Measurements from ENCODE around the gene CORO2B. TPM values are rescaled to one million over a fixed set of nuclear protein-coding genes. Genes with fewer than 3 reads are reported as not detected.

CORO2B gene
- total RNA-seq, 1 experiment from 2014 or later = 0.17 TPM

DNA sequence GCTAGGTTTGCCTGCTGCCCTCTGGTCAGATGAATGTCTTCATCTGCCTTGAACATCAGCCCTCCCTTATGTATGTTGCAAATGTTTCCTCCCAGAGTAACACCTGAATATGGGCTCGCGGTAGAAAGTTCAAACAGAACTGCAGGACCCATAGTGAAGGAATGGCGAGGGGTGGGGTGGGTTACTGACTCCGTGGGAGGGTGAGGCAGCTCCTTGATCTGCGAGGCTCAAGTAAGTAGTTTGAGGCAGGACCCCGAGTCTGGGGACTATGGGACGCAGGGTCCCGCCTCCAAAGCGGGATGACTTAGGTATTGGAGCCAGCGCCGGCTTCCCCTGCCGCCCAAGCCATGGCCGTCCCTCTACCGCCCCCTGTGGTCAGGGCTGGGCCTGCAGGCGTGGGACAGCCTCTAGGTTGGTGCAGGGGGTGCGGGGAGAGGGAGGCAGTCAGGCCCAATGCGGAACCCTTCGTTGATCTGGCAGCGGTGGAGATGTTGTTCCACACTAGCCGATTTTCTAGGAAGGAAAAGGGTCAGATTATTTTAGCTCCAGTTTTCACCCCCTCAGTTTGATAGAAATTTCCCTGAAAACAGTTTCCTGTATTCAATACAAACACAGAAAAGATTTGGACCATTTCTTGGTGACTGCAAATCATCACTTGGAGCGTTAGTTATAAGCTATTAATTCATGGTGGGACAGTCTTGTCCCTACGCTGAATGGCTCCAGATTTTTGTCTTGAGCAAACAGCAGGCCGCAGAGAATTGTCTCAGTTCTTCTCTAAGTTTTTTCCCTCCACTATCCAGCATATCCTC lies 72.3 kb downstream of the CORO2B start:
- in situ Hi-C loops (cut with HindIII; ENCODE audit: low pct_unique_long_range_greater_than_20kb, low sequenced_read_pairs) = no loop called here
- no peak for DNase-seq (ENCODE audit: low read depth)

DNA sequence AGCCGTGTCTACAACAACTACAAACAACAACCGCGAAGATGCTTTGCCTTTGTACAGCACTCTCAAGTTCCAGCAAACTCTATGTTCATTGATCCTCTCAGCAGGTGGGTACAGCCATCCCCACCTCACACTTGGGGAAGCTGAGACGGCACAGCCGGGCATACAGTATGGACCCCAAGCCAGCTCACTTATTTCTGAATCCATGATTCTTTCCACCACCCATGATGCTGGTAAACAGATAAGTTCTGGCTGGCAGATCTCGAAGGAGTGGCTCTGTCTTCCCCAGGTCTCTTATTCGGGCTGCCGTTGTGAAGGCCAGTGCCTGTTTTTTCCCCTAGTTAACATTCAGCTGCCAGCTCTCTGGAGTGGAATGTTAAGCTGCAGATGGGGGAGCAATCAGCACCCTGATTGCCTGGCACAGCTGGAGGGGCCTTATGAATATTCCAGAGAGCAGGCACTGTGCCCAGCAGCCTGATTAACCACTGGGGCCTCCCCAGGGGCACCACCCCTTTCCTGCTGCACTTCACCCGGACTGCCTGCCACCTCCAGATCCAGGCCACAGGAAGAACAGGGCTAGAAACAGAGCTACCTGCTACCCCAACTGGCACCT lies 73.2 kb downstream of the CORO2B start:
- no peak for DNase-seq (ENCODE audit: low read depth)
- in situ Hi-C loops (cut with HindIII; ENCODE audit: low pct_unique_long_range_greater_than_20kb, low sequenced_read_pairs) = no loop called here

DNA sequence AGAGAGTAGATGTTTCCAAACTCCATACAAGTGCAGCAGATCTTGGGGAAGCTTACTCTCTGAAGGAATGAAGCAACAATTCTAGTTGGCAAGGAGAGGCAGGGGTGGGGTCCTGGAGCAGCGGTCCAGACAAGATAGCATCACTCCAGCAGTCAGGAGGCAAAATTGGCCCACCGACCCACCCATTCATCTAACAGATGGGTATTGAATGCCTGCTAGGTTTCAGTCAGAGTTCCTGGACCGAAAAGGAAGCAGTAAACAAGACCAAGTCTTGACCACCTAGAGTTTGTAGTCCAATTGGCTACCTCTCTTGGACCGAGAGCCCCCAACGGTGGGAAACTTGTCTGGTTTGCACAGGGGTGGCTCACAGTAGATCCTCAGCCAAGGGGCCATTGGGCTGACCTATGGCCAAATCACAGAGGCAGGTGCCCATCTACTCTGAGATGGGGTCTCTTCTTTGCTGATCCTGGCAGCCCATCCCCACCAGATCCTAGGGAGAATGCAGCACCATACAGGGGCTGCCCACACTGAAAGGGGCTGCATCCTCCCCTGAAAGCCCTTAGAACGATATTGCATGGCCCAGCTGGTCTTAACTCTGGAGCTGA lies 74.3 kb downstream of the CORO2B start:
- DNase-seq (ENCODE audit: low read depth) = no peak
- in situ Hi-C loops (cut with HindIII; ENCODE audit: low pct_unique_long_range_greater_than_20kb, low sequenced_read_pairs) = no loop called here

DNA sequence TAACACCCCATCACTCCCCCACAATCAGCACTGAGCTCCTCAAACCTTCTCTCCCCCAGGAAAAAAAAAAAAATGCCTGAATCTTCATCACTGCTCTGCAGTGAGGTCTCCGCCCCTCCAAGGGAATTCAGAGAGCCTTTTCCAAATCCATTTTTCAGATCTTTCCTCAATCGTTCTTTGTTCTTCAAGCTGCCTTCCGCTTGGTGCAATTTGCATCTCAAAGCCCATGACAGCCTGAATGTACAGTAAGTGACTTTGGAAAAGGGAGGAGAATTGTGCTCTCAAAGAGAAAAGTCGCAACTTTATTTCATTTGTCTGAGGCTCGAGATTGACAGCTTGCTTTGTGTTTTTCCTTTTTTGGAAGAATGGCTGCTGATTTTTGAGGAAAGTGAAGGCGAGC lies 75.0 kb downstream of the CORO2B start:
- DNase-seq (ENCODE audit: low read depth) = no peak
- in situ Hi-C loops (cut with HindIII; ENCODE audit: low pct_unique_long_range_greater_than_20kb, low sequenced_read_pairs) = no loop called here

DNA sequence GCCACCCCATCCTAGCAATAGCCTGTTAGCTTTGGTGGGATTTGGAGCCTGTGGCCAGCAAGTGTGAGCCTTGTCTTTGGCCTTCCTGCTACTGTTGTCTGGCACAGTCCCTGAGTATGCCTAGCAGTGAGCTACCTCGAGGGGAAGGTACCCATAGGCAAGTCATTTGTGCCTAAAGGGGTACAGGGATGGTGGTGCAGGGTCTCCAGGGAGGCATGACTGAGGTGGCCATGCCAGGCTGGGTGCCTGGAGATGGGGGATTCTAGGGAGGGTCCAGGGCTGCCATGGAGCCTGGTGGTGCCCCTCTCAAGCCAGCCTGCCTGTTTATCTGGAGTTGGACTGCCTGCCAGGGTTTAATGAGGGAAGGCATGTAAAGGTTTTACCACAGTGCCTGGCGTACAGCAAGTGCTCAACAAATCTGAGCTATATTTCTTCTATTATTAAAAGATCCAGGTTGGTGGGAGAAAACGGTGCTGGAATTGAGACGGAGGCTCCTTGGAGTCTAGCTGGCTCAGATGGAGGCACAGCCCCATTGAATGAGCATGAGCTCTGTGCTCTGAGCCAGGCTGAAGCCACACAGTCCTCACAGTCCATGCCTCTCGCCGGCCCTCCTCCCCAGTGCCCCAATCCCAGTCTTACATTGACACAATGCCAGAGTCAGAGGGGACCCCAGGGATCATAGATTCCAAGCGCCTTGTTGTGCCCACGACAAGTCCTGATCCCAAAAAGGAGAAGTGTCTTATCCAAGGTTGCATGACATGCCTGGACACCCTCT lies 76.2 kb downstream of the CORO2B start:
- in situ Hi-C loops (cut with HindIII; ENCODE audit: low pct_unique_long_range_greater_than_20kb, low sequenced_read_pairs) = no loop called here
- DNase-seq (ENCODE audit: low read depth) = no peak

DNA sequence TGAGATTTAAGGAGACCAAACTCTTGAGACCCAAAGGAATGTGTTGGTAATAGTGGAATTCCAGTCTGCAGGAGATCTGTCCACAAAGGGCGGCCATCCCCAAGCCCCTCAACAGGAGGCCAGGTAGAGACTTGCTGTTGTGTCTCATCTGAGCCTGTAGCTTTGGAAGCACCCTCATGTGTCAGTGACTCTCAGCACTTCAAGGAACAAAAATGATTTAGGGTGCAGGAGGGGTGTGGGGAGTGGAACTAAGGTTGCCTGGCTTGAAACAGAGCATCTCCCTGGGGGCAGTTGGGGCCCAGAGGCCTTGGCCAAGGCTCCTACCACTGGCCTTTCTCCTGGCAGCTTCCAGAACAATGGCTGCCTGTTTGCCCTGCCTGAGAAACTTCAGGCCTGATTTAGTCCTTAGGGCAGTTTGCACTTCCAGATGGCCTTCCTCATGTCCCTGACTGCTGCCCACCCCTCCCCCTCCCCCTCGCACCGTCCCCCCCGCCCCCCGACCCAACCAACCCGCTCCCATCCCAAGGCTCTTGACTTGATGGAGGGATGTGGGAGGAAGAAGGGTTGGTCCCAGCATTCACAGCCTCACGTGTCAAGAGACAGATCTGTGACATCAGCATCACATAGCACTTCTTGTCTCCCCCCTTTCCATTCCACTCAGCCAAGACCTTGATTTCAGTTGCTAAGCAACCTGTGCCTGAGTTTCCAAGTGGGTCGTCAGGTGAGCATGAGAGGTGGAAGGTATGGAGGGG lies 77.1 kb downstream of the CORO2B start:
- in situ Hi-C loops (cut with HindIII; ENCODE audit: low pct_unique_long_range_greater_than_20kb, low sequenced_read_pairs) = no loop called here
- no peak for DNase-seq (ENCODE audit: low read depth)

DNA sequence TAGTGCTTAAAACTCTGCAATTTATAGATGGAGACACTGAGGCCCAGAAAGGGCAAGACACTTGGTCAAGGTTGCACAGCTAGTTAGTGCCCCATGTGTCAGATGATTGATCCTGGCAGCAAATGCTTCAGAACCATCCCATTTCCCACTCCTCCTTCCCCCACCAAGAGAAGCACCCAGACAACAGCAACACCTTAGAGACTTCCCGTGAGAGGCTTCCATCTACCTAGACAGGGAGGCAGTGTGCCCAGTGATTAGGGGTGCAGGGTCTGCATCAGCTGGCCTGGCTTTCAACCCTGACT lies 77.6 kb downstream of the CORO2B start:
- no peak for DNase-seq (ENCODE audit: low read depth)
- in situ Hi-C loops (cut with HindIII; ENCODE audit: low pct_unique_long_range_greater_than_20kb, low sequenced_read_pairs) = no loop called here

DNA sequence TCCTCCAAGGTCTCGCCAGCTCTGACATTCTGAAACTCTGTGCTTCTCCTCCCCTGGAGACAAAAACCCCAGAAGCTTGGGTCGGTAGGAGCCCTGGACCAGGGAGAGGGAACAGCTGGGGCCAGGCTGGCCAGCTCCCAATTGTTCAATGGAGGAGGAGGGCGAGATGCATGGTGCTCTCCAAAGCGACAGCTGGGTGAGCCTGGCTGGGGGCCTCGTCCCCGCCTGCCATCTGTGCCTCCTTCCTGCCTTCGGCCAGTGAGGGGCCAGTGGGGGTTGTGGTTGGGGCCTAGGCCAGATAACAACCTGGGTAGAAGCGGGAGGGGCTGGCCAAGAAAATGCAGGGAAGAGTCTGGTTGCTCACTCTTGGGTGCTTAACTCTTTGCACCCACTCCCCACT lies 79.4 kb downstream of the CORO2B start:
- in situ Hi-C loops (cut with HindIII; ENCODE audit: low pct_unique_long_range_greater_than_20kb, low sequenced_read_pairs) = no loop called here
- no peak for DNase-seq (ENCODE audit: low read depth)

DNA sequence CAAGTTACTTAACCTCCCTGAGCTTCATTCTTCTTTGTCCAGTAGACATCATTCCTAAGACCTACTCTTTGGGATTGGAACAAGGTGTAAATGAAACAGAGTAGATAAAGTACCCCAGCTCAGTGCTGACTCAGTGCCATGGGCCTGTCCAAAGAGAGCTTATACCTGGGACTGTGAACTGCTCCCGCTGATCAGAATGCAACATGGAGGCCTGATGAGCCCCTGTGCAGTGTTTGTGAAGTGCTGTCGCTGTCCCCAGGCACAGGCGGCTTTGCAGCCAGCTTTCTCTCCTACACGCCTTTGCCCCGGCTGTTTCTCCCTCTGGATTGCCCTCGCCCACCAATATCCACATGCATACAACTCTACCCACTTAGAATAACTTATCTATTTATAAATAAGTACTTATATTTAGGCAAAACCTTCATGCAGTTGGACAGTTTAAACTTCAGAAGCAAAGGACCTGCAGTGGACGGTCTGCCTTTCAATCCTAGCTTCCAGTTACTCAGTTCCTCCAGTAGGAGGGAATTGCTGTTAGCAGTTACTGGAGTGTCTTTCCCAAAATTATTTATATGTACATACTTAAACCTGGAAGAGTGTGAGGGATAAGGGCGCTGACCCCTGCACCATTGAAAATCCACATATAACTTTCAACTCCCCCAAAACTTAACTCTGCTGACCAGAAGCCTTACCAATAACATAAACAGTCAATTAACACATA lies 80.0 kb downstream of the CORO2B start:
- DNase-seq (ENCODE audit: low read depth) = no peak
- in situ Hi-C loops (cut with HindIII; ENCODE audit: low pct_unique_long_range_greater_than_20kb, low sequenced_read_pairs) = no loop called here

DNA sequence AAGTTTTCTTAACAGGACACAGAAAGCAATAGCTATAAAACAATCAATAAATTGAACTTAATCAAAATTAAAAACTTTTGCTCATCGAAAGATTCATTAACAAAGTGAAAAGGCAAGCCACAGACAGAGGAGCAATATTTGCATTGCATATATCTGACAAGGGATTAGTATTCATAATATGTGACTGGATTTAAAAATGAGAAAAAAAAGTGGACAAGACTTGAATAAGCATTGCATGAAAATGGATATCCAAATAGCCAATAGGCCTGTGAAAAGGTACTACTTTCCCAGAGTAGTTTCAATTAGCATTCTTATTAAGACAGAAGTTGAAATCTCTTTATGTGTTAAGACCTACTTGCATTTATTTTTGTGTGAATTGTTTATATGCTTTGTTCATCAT lies 84.7 kb downstream of the CORO2B start:
- in situ Hi-C loops (cut with HindIII; ENCODE audit: low pct_unique_long_range_greater_than_20kb, low sequenced_read_pairs) = no loop called here
- no peak for DNase-seq (ENCODE audit: low read depth)

DNA sequence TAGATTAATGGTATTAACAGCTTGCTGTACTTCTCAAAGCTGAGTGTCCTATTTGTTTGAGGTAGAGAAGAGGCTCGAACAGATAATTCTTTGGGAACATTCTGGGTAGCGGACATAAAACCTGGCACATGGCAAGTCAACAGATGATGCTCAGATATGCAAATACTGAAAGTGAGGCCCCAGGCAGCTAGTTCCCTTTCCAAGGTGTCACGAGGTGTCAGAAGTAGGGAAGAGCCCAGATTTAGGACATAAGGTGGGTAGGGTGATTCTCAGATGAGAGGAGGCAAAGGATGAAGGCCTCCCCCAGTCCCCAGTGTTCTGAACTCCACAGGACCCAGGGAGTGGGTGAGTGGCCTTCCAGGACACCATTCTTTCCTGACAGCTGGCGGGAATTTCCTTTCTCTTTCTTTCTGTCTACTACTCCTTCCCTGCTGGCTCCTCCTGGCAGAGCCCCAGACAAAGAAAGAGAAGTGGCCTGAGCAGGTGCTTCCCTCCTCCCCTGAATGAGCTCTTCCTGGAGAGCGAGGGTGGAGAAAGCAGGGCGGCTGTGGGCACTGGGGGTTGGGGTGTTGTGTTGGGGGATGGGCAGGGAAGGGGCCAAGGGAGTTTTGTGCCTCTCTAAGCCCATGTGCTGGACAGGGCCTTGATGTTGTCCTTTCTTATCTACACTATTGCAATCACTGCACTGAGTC lies 87.5 kb downstream of the CORO2B start:
- no peak for DNase-seq (ENCODE audit: low read depth)
- in situ Hi-C loops (cut with HindIII; ENCODE audit: low pct_unique_long_range_greater_than_20kb, low sequenced_read_pairs) = no loop called here

DNA sequence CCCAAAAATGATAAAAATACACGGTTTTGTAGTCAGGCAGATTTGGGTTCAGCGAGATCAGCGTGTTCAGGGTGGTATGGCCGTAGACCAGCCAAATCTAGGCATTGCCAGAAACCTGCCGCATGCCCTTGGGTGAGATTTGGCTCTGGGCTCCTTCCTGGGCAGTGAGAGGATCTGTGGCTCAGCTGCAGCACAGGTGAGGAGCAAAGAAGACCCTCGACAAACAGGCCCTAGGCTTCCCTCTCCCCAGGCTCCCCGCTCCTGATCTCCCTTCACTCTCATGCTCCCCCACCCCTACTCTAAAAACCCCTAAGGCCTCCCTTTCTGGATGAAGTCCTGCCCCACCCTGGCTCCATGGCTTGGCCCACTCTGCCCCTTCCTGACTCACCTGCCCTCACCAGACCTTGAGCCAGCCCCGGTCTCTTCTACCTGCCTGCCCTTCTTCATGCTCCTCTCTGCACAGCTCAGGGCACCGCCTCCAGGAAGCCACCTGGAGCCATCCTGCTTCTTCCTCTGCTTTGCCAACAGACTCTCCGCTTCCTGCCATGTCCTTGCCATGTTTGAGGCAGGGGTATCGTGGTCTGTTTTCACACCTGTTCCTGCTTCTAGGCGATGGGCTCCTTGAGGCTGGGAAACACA lies 88.1 kb downstream of the CORO2B start:
- no peak for DNase-seq (ENCODE audit: low read depth)
- in situ Hi-C loops (cut with HindIII; ENCODE audit: low pct_unique_long_range_greater_than_20kb, low sequenced_read_pairs) = no loop called here

DNA sequence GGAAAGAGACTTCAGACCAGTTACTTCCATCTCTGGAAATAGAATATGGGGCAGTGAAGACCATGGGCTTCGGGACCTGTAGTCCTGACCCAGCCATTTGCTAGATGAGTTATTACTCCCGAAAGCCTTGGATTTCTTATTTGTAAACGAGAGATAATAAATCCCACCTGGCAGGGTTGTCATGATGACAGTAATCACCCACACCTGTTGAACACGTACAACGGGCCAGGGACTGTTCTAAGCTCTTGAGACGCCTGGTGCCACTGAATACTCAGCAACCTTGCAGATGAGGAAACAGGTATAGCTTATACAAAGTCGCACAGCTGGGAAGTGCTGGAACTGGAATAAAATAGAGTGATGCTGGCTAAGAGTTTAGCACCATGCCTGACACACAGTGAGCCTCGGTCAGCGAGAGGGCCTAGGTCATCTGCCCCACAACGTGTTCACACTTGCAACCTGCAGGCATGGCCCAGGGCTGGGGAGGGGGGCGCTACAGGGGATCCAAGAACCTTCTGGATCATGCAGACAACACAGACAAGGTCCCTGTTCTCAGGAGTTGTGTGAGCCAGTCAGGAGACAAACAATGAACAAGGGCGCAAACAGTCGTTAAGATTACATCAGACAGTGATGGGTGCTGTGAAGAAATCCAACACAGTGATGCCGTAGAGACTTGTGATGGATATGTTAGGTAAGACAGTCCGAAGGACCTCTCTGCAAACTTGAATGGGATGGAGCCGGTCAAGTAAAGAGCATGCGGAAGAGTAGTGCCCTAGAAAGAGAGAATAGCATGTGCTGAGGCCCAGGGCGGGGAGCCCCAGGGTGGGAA lies 89.2 kb downstream of the CORO2B start:
- DNase-seq (ENCODE audit: low read depth) = no peak
- in situ Hi-C loops (cut with HindIII; ENCODE audit: low pct_unique_long_range_greater_than_20kb, low sequenced_read_pairs) = no loop called here

DNA sequence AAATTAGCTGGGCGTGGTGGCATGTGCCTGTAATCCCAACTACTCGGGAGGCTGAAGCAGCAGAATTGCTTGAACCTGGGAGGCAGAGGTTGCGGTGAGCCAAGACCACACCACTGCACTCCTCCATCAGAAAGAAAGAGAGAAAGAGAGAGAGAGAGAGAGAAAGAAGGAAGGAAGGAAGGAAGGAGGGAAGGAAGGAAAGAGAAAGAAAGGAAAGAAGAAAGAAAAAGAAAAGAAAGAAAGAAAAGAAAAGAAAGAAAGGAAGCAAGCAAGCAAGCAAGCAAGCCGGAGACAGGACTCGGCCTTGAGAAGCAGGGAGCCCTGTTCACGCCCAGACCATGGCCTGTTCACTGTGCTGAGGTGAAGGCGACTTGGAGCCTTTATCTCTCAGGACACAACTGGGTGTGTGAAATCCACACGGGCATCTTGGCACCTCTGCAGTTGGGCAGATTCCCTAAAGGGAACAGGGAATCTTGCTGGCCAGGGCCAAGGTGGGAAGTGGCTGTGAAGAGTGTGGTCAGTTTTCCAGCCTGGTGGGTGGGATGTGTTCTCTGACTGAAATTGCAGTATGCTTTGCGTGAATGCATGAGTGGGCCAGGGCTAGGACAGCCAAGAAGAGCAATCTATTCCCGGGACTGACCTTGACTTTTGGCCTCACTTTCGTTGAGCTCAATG lies 90.3 kb downstream of the CORO2B start:
- DNase-seq (ENCODE audit: low read depth) = no peak
- in situ Hi-C loops (cut with HindIII; ENCODE audit: low pct_unique_long_range_greater_than_20kb, low sequenced_read_pairs) = no loop called here

DNA sequence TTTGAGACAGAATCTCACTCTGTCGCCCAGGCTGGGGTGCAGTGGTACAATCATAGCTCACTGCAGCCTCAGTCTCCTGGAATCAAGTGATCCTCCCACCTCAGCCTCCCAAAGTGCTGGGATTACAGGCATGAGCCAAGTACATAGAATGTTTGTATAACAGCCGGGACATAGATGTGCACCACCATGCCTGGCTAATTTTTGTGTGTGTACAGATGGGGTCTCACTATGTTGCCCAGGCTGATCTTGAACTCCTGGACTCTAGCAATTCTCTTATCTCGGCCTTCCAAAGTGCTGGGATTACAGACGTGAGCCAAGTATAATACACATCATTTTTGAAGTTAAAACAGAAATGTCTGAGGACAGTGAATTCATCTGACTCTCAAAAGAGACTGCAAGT lies 93.5 kb downstream of the CORO2B start:
- DNase-seq (ENCODE audit: low read depth) = no peak
- in situ Hi-C loops (cut with HindIII; ENCODE audit: low pct_unique_long_range_greater_than_20kb, low sequenced_read_pairs) = no loop called here

DNA sequence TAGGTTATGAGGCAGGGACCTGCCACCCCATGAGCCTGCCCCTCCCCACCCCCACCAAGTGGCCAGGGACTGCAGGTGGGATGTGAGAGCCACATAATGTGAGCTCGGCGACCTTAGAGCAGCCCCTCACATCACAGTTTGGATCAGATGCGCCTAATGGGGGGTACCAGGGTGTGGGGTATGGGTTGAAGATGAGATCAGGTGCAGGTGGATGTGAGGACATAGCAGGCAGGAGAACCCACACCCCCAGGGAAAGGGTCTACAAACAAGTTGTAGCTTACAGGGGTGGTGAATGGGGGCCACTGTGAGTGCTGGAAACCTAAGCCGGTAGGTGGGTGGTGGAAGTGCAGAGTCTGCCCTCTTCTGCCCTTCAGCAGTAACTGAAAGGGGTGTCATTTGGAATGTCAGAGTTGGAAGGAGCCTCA lies 94.0 kb downstream of the CORO2B start:
- DNase-seq (ENCODE audit: low read depth) = no peak
- in situ Hi-C loops (cut with HindIII; ENCODE audit: low pct_unique_long_range_greater_than_20kb, low sequenced_read_pairs) = no loop called here
